Glomerular visceral epithelial cell (primary cell): ENCODE measurements around the gene NUDT10.
"Not testable (repeated sequence)": the region's sequence is repeated elsewhere in the genome, so short reads cannot be mapped to it uniquely, and the experiment has no call there.

ENCODE experiments used
- DNase-seq: peaks from one replicate; pipeline ENCODE4 v3.0.0-alpha.2; 2016; ENCODE audit errors: extremely low spot score

The NUDT10 gene

DNA sequence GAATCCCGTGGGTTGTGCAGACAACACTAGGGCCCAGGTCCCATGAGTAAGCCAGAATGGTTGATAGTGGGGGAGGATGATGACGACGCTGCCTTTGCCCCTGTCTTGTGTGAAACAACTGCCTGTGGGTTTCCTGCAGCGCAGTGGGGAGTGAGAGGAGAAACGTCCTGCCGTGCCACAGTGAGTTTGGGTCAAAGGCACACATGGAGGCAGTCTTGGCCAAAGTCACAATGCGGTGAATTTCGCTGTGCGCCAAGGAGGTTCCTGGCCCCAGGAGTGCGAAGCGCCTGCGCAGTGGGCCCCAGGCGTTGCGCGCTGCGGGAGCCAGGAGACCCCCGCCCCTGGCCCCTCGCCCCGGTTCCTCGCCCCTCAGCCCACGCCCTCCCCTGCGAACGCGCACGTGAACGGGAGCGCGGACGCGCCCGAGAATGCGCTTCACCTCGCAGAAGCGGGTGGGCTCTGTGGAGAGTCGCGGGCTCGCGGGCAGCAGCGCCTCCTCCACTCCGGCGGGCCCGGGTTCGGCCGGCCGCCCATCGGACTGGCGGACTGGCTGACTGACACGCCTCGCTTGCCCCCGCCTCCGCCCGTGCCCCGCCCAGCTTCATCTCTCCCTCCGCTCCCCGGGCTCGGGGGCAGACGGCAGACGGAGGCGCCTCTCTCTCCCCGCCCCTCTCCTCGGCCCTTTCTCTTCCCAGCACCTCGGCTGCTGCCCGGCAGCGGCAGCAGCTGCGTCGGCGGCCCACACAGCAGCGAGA lies at the start of gene NUDT10:
TSS of gene NUDT10 (plus strand) at position 635 of the 755 bp plus-strand sequence. CDS start 144 bp downstream, outside the sequence.
- DNase-seq = no peak

DNA sequence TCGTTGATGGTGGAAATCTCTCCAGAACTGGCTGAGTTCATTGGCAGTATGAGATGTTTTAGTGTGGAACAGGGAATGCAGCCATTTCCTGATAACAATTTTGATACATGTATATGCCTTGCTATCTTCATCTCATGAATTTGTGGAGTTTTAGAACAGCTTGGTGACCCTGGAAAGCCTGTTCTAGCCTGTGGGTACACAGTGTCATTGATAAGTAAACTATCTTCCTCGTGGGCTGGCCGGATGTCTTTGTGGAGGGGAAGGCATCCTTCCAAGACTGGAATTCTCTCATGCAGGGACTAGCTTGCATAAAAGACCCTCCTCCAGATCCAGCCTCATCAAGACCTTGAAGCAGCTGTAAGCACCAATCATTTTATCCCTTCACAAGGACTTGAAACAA lies 40.2 kb upstream of the NUDT10 start:
- no peak for DNase-seq

- DNase-seq = no peak
These were observed 36.5 kb upstream of the NUDT10 start for GRCh38 chrX:51296138-51296537.

- no peak for DNase-seq
These were observed 16.4 kb upstream of the NUDT10 start for GRCh38 chrX:51316271-51316670.

DNA sequence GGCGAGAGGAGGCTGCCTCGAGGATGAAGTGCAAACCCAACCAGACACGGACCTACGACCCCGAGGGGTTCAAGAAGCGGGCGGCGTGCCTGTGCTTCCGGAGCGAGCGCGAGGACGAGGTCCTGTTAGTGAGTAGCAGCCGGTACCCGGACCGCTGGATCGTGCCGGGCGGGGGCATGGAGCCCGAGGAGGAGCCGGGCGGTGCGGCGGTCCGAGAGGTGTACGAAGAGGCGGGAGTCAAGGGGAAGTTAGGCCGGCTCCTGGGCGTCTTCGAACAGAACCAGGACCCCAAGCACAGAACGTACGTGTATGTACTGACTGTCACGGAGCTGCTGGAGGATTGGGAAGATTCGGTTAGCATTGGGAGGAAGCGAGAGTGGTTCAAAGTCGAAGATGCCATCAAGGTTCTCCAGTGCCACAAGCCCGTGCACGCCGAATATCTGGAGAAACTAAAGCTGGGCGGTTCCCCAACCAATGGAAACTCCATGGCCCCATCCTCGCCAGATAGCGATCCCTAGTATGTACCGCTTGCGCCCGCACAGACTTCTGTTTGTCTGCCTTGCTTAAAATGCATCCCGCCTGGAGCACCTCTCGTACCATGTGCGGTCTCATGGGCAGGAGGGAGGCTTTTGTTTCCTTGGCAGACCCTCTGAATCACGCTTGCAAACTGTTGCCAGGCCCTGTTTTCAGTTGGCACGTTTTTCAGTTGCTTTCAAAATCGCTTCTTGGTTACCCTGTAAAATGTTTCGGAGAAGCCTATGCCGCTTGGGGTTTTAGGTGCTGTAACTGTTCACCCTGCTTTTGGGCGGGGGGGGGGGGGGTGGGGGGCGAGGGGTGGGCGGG lies 542 bp downstream of the NUDT10 start:
- not testable (repeated sequence) for DNase-seq

DNA sequence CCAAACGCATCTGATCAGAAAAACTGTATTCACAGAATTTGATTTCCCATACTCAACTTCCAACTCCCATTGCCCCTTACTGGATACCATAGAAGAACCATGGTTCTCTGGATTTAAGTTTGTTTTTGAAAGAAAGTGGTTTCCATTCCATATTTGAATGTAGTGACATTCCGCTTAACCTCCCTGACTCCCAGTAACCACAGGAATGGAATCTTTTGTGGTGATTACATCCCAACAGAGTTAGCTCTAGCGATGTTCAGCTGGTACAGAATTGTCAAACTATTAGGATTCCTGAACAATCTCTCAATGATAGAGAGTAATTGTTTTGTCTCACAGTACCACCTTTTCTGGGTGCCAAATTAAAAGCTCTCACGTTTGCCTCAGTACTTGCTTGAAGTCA lies 1.7 kb downstream of the NUDT10 start:
- no peak for DNase-seq

- DNase-seq = peak; percentile 9
These were observed 4.0 kb downstream of the NUDT10 start for GRCh38 chrX:51336584-51336983.

GRCh38 chrX:51361251-51361650 lies 28.6 kb downstream of the NUDT10 start:
- no peak for DNase-seq

DNA sequence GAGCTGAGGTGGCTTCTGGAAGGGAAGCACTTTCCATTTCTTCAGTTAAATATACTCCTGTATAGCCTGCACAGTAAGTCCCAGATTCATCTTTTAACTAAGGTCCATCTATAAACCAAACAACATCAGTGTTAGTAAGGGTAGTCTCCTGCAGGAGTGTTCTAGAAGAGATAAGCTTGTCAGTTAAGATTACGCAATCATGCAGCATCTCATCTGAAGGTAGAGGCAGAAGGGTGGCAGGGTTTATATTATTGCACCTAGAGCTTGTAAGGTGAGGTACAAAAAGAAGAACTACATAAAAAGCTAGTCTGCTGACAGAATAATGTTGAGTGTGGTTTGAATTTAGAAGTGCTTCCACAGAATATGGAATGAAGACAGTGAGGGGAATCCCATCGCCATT lies 44.0 kb downstream of the NUDT10 start:
- no peak for DNase-seq
